ENCODE measurements around the gene ARPC1A.
A peak's percentile ranks its signal among the peaks of the same experiment; 100 is the strongest.
"Not testable (repeated sequence)": the region's sequence is repeated elsewhere in the genome, so short reads cannot be mapped to it uniquely, and the experiment has no call there.

ARPC1A gene

DNA sequence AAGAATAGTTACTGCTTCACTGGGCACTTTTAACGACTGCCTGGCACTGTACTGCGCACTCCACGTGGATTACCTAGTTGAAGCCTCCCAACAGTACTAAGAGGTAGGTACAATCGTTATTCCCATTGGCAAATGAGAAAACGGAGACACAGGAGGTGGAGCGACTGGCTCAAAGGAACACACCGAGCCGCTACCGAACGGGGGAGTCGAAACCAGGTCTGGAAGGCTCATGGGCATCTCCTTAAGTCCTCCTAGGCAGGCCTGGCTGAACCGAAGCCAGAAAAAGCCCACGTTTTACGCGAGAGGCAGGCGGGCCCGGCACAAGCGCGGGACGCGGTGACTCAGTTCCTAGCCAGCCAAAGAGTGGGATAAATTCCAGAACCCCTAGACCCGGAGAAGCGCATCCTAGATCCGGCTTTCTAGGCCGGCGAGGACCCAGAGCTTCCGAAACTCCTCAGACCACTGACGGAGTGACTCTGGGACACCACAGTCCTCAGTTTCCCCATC lies 82.2 kb downstream of the ARPC1A start:
- DNase-seq (ENCODE audit: insufficient read length), result no peak
- peak; percentile 14 for FAIRE-seq
- TF ChIP-seq TAF1 (IDR thresholded peaks at IDR 0.05; ENCODE audit: borderline replicate concordance, low read depth, low read length), result no peak
- no peak for TF ChIP-seq POLR2AphosphoS5 (IDR thresholded peaks at IDR 0.05; ENCODE audit: low read depth, low read length)
- no peak for TF ChIP-seq POLR2A (IDR thresholded peaks at IDR 0.05; ENCODE audit: low read depth, low read length)

DNA sequence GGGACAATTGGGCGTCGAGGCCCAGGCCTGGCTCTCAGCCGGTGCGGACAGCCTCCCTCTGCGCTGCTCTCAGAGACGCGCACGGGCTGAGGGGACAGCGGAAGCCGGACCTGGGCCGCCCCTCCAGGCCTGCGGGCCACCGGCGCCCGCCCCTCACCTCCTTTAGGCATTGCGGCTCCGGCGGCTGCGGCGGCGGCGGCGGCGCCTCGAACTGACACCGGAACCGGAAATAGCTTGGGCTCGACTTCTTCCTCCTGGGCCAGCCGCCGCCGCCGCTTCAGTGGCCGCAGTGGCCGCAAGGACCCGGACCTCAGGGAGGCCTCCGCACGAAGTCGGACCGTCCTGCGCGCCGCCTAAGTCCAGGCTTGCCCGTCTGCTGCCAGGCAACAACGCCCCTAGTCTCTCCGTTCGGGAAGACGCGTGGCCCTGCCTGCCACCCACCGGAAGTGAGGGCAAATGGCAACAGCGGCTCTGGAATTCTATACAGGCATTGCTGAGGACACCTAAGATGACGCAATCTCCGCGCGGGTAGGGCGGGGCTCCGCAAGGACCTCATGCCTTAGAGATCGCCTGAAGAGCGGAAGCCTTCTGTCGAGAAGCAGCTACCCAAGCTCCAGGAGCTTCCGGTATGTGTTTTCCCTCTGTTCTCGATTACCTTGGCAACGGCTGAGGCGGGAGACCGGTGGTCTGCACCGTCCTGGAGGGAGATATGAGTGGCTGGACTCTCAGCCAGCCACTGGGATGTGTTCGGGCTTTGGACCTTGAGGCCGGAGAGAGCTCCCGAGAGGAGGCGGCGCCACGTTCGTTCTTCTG lies 82.9 kb downstream of the ARPC1A start, which contains the start of the genes BUD31 and PDAP1:
Gene BUD31, plus strand, starts transcription at position 591 of the 813 bp plus-strand sequence. CDS start 2,124 bp downstream, outside the sequence.
Gene PDAP1, minus strand, starts transcription at position 219 of the 813 bp plus-strand sequence. Its CDS starts 49 bp downstream, at position 170.
- DNase-seq (ENCODE audit: insufficient read length) (peak; percentile 90), FAIRE-seq (peak; percentile 90)
- TF ChIP-seq TAF1 (IDR thresholded peaks at IDR 0.05; ENCODE audit: borderline replicate concordance, low read depth, low read length), result peak; percentile 91
- peak; percentile 98 for TF ChIP-seq POLR2A (IDR thresholded peaks at IDR 0.05; ENCODE audit: low read depth, low read length)
- TF ChIP-seq POLR2AphosphoS5 (IDR thresholded peaks at IDR 0.05; ENCODE audit: low read depth, low read length), result peak; percentile 97

DNA sequence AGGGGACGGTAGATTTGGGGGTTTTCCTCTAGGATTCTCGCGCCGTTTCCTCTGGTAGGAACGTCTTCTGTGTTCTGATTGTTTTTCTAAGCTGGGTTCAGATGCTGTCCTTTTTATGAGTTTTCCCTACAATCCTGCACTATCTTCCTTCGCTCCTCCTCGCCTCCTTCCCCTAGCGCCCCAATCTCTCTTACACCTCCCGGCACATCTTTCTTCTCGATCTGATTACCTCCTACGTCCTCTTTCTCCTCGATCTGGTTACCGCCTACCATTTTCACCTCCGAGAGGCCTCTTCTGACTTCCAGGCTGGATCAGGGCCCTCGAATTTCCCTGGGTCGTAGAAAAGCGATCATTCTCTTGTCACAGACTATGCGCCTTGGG lies 83.5 kb downstream of the ARPC1A start:
- DNase-seq (ENCODE audit: insufficient read length) (no peak), FAIRE-seq (no peak)

DNA sequence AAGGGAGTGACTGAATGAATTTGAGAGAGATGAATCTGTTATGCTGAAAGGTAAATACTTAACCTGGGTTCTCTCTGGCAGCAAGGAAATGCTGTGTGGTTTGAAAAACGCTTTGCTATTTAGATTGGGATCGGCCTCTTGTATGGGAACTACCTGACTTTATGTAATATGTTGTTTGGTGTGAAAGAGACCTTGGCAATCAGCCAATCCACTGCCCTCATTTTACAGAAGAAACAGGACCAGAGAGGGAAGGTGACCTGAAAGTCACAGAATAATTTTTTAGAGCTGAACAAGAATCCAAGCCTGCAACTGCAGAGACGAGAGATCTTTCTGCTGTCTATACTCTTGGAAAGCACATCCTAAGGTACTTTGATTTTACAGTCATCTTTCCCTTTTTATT lies 84.1 kb downstream of the ARPC1A start:
- FAIRE-seq (no peak), DNase-seq (ENCODE audit: insufficient read length) (no peak)
- TF ChIP-seq POLR2AphosphoS5 (IDR thresholded peaks at IDR 0.05; ENCODE audit: low read depth, low read length) (no peak), POLR2A (IDR thresholded peaks at IDR 0.05; ENCODE audit: low read depth, low read length) (no peak), TAF1 (IDR thresholded peaks at IDR 0.05; ENCODE audit: borderline replicate concordance, low read depth, low read length) (no peak)

More for the DNA sequence above, 83.5 kb downstream of the ARPC1A start:
- no peak for TF ChIP-seq POLR2AphosphoS5 (IDR thresholded peaks at IDR 0.05; ENCODE audit: low read depth, low read length)
- no peak for TF ChIP-seq POLR2A (IDR thresholded peaks at IDR 0.05; ENCODE audit: low read depth, low read length)
- no peak for TF ChIP-seq TAF1 (IDR thresholded peaks at IDR 0.05; ENCODE audit: borderline replicate concordance, low read depth, low read length)

DNA sequence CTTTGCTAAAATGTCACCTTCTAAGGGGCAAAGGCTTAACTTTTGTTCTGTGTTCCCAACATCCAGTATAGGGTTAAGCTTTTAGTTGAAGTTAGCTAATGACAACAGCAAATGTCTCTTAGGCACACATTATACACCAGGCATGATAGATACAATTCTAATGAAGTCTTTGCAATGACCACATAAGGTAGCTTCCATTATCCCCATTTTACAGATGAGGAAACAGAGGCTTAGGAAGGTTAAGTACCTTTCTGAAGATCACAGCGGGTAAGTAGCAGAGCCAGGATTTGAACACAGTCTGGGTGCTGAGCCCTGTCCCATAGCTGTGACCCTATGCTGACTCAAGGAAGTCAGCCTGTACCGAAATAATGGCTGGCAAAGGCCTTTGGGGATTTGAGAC lies 84.9 kb downstream of the ARPC1A start:
- DNase-seq (ENCODE audit: insufficient read length) (no peak), FAIRE-seq (no peak)
- TF ChIP-seq POLR2A (IDR thresholded peaks at IDR 0.05; ENCODE audit: low read depth, low read length) (no peak), POLR2AphosphoS5 (IDR thresholded peaks at IDR 0.05; ENCODE audit: low read depth, low read length) (no peak), TAF1 (IDR thresholded peaks at IDR 0.05; ENCODE audit: borderline replicate concordance, low read depth, low read length) (no peak)

DNA sequence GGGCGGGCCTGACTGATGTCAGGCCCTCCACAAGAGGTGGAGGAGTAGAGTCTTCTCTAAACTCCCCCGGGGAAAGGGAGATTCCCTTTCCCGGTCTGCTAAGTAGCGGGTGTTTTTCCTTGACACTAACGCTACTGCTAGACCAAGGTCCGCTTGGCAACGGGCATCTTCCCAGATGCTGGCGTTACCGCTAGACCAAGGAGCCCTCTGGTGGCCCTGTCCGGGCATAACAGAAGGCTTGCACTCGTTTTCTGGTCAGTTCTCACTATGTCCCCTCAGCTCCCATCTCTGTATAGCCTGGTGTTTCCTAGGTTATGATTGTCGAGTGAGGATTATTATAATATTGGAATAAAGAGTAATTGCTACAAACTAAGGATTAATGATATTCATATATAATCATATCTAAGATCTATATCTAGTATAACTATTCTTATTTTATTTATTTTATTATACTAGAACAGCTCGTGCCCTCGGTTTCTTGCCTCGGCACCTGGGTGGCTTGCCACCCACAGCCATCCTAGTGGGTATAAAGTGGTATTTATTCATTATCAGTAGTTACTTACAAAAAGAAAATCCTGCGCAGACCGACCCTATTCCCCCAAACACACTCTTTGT lies 89.9 kb downstream of the ARPC1A start:
- FAIRE-seq; DNase-seq (ENCODE audit: insufficient read length): not testable (repeated sequence)

Data from GM12892 (cell line).